GM12892 (cell line): ENCODE data around the gene SLC66A2.

Source experiments
- POLR2A ChIP-seq: IDR thresholded peaks from 2 replicates; pipeline ENCODE4 v1.6.1; 2011; ENCODE audit warnings: low read depth, low read length, control low read depth
- TAF1 ChIP-seq: IDR thresholded peaks from 2 replicates; pipeline ENCODE4 v1.6.1; 2011; ENCODE audit warnings: low read depth, mild to moderate bottlenecking, control low read depth, low read length, borderline replicate concordance

GRCh38 chr18:79962311-79962710 lies 10.9 kb upstream of the SLC66A2 start:
- TF ChIP-seq TAF1 (no peak), POLR2A (no peak)
